ENCODE data around the gene TOM1L2. TPM values are rescaled to one million over a fixed set of nuclear protein-coding genes. Genes with fewer than 3 reads are reported as not detected.
A peak's percentile ranks its signal among the peaks of the same experiment; 100 is the strongest.

TOM1L2 gene
- total RNA-seq, 2 donors from 2014 or later, result 47.6 to 68.7 TPM

GRCh38 chr17:17859909-17860765 lies 112.1 kb downstream of the TOM1L2 start:
- Histone ChIP-seq H3K27ac (no peak overlapping the region), H3K4me1 (no peaks in the 10 kb centered on the region)
- intact Hi-C loops (cut with DNase I), result loop anchor here (2.0 to 5.0 kb wide), 2 partner anchors 47 to 178 kb away; partner anchors contain the start of gene RAI1

GRCh38 chr17:17857496-17857895 lies 114.7 kb downstream of the TOM1L2 start:
- Histone ChIP-seq H3K4me3 (no peak overlapping the region), H3K27ac (no peak overlapping the region), H3K27me3 (no peaks in the 10 kb centered on the region), H3K36me3 (no peaks in the 10 kb centered on the region), H3K9me3 (no peaks in the 10 kb centered on the region), H3K9ac (ENCODE audit: low read depth in 2 of 2, low read length in 2 of 2) (no peak overlapping the region), H3K4me1 (no peaks in the 10 kb centered on the region)
- intact Hi-C loops (cut with DNase I), result no loop called here
- no peak for DNase-seq
- TF ChIP-seq, protein P1, sequence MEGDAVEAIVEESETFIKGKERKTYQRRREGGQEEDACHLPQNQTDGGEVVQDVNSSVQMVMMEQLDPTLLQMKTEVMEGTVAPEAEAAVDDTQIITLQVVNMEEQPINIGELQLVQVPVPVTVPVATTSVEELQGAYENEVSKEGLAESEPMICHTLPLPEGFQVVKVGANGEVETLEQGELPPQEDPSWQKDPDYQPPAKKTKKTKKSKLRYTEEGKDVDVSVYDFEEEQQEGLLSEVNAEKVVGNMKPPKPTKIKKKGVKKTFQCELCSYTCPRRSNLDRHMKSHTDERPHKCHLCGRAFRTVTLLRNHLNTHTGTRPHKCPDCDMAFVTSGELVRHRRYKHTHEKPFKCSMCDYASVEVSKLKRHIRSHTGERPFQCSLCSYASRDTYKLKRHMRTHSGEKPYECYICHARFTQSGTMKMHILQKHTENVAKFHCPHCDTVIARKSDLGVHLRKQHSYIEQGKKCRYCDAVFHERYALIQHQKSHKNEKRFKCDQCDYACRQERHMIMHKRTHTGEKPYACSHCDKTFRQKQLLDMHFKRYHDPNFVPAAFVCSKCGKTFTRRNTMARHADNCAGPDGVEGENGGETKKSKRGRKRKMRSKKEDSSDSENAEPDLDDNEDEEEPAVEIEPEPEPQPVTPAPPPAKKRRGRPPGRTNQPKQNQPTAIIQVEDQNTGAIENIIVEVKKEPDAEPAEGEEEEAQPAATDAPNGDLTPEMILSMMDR (IDR thresholded peaks at IDR 0.05), result no peak

More at GRCh38 chr17:17859909-17860765, 112.1 kb downstream of the TOM1L2 start:
- peak; percentile 75 for DNase-seq
- TF ChIP-seq, protein P1 (IDR thresholded peaks at IDR 0.05), result peak; percentile 96
- H3K27me3 ChIP-seq, result no peaks in the 10 kb centered on the region
- H3K9me3 ChIP-seq, result no peaks in the 10 kb centered on the region
- no peak overlapping the region for H3K9ac ChIP-seq (ENCODE audit: low read depth in 2 of 2, low read length in 2 of 2)
- H3K36me3 ChIP-seq, result no peaks in the 10 kb centered on the region
- H3K4me3 ChIP-seq, result no peak overlapping the region

DNA sequence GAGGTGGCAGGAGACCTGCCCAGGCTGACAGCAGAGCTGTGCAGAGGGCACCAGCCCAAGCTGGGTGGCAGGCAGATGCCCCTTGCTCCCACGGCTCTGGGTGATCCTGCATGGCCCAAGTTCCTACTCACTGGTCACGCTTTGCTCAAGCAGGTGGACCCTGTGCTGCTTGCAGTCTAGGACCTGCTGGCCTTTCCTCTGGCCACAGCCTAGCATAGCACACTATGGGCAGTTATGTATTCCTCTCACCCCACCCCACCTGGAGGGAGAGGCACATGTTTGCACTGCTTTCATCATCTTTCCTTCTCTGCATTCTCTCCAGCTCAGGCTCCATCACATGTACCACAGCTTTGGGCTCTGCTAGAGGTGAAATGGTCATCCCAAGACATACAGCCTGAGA lies 115.8 kb downstream of the TOM1L2 start:
- no peak overlapping the region for H3K4me3 ChIP-seq
- TF ChIP-seq, protein P1 (IDR thresholded peaks at IDR 0.05), result no peak
- no peaks in the 10 kb centered on the region for H3K36me3 ChIP-seq
- no peak overlapping the region for H3K9ac ChIP-seq (ENCODE audit: low read depth in 2 of 2, low read length in 2 of 2)
- H3K9me3 ChIP-seq, result no peaks in the 10 kb centered on the region
- no peak for DNase-seq
- no peak overlapping the region for H3K27ac ChIP-seq
- intact Hi-C loops (cut with DNase I), result no loop called here
- H3K4me1 ChIP-seq, result no peaks in the 10 kb centered on the region
- no peaks in the 10 kb centered on the region for H3K27me3 ChIP-seq

- Histone ChIP-seq H3K27me3 (no peaks in the 10 kb centered on the region), H3K9ac (ENCODE audit: low read depth in 2 of 2, low read length in 2 of 2) (no peak overlapping the region), H3K4me3 (no peak overlapping the region), H3K27ac (no peak overlapping the region), H3K9me3 (no peaks in the 10 kb centered on the region), H3K36me3 (no peaks in the 10 kb centered on the region), H3K4me1 (no peaks in the 10 kb centered on the region)
- TF ChIP-seq, protein P1 (IDR thresholded peaks at IDR 0.05), result no peak
- intact Hi-C loops (cut with DNase I), result no loop called here
- DNase-seq, result no peak
Measured at GRCh38 chr17:17855976-17856375, 116.2 kb downstream of the TOM1L2 start.

- no peak overlapping the region for H3K9ac ChIP-seq (ENCODE audit: low read depth in 2 of 2, low read length in 2 of 2)
- H3K27ac ChIP-seq, result no peak overlapping the region
- no peaks in the 10 kb centered on the region for H3K27me3 ChIP-seq
- no peaks in the 10 kb centered on the region for H3K9me3 ChIP-seq
- intact Hi-C loops (cut with DNase I), result no loop called here
- H3K36me3 ChIP-seq, result no peaks in the 10 kb centered on the region
- TF ChIP-seq, protein P1 (IDR thresholded peaks at IDR 0.05), result no peak
- no peak overlapping the region for H3K4me3 ChIP-seq
- peaks cover 7% of the 10 kb centered on the region for H3K4me1 ChIP-seq
- no peak for DNase-seq
Measured at GRCh38 chr17:17853811-17854447, 118.3 kb downstream of the TOM1L2 start.

Data from colonic mucosa (tissue), 4 donors.